Activated T-helper 2 cell treated with anti-CD3 and anti-CD28 coated beads, Interferon-gamma antibody, Interleukin-2, Interleukin-4, amounts not matched to agents 10 μg/mL and 5 μg/mL and 100 μg/mL, durations not matched to agents 14 hours and 24 hours and 36 hours (primary cell): ENCODE data around the gene C6orf120. TPM values are rescaled to one million over a fixed set of nuclear protein-coding genes. Genes with fewer than 3 reads are reported as not detected.

Experiments
- DNase-seq: peaks from one replicate; pipeline ENCODE4 v3.0.0; 2021; ENCODE audit warnings: low spot score
- H3K27ac Mint-ChIP-seq: one replicate; pipeline ENCODE4 v1.8.0; 2021; ENCODE audit warnings: mixed read lengths
- H3K27me3 Mint-ChIP-seq: one replicate; pipeline ENCODE4 v1.8.0; 2021; ENCODE audit warnings: low read depth, mixed read lengths
- H3K36me3 Mint-ChIP-seq: one replicate; pipeline ENCODE4 v1.8.0; 2021; ENCODE audit warnings: low read depth, mixed read lengths
- H3K4me1 Mint-ChIP-seq: one replicate; pipeline ENCODE4 v1.8.0; 2021; ENCODE audit warnings: low read depth, mixed read lengths
- H3K4me3 Mint-ChIP-seq: one replicate; pipeline ENCODE4 v1.8.0; 2021; ENCODE audit warnings: low read depth, mild to moderate bottlenecking, moderate library complexity, mixed read lengths
- H3K9me3 Mint-ChIP-seq: one replicate; pipeline ENCODE4 v1.8.0; 2021; ENCODE audit warnings: mixed read lengths
- intact Hi-C: fragments of 100-400 bp; cut with micrococcal nuclease; formaldehyde crosslinking; loops from one replicate; pipeline ENCODE4 v1.15.1; 2023
- total RNA-seq: library from RNA; stranded (reverse); gene quantifications from 2 replicates; pipeline ENCODE4 v1.2.3, GENCODE V29; 2022

The C6orf120 gene
- total RNA-seq, 1 donor from 2014 or later: 18.9 TPM

DNA sequence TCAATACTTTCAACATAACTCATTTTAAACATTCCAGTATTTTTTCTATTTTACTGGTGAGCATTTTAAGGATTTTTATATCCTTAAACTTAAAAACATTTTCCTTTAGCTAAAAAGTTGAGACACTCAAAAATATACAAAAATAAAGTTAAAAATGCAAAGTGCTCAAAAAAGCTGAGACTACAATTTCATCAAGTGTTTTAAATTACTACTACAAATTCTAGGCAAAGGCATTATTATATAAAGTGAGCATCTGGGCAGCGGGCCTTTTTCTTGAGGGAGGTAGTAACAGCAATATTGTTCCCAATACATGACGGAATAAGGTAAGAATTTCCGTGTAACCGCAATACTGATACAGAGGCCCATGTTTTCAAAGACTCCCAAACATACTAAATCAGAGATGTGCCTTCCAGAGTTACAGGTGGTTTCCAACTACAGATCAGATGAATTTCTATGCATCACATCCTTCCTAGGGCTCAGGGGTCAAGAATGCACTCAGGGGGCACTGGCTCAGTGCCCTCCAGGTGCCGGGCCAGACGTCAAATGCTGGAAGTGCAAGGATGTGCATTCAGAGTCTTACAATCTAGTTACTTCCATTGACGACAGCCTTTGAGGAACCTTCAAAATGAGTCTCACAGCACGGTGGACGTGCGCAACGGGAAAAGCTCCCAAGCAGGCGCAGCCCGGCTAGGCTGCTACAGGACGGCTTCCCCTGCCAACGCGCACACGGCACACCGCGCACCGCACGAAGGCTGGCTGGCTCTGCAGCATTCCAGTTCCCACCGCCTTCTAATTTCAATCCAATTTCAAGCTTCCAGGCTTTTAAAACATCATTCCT, 20.7 kb downstream of the C6orf120 start:
- Mint-ChIP-seq H3K9me3 (no peaks in the 10 kb centered on the region), H3K4me3 (peak overlapping the region; percentile 97), H3K27ac (peak overlapping the region; percentile 97), H3K27me3 (peaks cover 2% of the 10 kb centered on the region), H3K36me3 (peaks cover 34% of the 10 kb centered on the region), H3K4me1 (peaks cover 34% of the 10 kb centered on the region)
- no peak for DNase-seq
- intact Hi-C loops: loop anchor here (1.0 to 10.0 kb wide), 4 partner anchors 20 to 832 kb away; partner anchors contain the start of genes C6orf120, DLL1, DYNLT2 and ERMARD

DNA sequence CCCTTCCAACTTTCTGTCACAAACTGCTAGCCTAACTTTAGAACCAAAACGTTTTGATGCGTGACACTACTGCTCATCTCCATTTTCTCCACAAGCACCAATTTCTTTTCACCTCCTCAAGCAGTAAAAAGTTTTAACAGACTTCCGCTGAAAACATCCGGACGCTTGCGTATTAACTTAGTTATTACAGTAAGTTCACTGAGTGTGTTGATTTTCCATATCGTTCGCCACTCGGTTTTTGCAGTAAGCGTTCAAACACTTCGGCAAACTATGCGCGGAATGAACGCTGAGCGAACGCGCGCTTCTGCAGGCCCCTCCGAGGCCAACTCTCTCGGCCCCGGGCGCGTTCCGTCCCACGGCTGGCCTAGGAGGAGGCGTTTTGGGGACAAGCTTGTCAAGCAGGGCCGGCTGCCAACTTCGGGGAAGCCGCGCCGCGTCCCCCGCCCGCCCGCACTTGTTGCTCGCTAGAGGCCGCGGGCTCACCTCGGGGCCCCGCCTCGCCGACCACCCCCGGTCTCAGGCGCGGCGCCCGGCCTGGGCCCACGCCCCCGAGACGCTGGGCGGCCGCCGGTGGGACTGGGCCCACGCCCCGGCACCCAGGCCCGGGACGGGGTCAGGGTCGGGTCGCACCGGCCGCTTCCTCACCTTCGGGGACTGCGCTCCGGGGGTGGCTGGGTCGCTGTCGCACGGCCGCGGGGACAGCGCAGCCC, 21.4 kb downstream of the C6orf120 start:
- Mint-ChIP-seq H3K36me3 (peaks cover 31% of the 10 kb centered on the region), H3K27me3 (peaks cover 2% of the 10 kb centered on the region), H3K4me1 (peaks cover 38% of the 10 kb centered on the region), H3K9me3 (no peaks in the 10 kb centered on the region), H3K27ac (peak overlapping the region; percentile 97), H3K4me3 (peak overlapping the region; percentile 97)
- intact Hi-C loops: loop anchor here (1.0 to 10.0 kb wide), 4 partner anchors 21 to 831 kb away; partner anchors contain the start of genes C6orf120, DLL1, DYNLT2 and ERMARD
- peak; percentile 59 for DNase-seq

DNA sequence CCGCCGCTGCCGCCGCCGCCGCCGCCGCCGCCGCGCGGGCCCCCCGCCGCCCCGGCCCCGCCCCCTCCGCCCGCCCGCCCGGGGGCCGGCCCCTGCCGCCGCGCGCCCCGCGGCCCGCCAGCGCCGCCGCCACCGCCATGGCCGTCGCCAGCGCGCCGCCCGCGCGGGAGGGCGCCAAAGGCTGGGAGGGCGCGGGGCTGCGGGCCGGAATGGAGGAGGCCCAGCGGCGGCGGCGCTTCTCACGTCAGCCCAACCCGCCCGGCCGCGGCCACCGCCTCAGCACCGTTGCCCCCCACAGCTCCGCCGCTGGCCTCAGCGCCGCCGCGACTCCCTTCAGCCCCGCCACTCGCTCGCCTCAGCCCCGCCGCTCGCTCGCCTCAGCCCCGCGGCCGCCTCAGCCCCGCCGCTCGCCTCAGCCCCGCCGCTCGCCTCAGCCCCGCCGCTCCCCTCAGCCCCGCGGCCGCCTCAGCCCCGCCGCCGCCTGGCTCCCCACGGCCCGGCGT, 22.1 kb downstream of the C6orf120 start:
- intact Hi-C loops: loop anchor here (1.0 to 10.0 kb wide), 5 partner anchors 22 to 831 kb away; partner anchors contain the start of genes C6orf120, DLL1, DYNLT2 and ERMARD

DNA sequence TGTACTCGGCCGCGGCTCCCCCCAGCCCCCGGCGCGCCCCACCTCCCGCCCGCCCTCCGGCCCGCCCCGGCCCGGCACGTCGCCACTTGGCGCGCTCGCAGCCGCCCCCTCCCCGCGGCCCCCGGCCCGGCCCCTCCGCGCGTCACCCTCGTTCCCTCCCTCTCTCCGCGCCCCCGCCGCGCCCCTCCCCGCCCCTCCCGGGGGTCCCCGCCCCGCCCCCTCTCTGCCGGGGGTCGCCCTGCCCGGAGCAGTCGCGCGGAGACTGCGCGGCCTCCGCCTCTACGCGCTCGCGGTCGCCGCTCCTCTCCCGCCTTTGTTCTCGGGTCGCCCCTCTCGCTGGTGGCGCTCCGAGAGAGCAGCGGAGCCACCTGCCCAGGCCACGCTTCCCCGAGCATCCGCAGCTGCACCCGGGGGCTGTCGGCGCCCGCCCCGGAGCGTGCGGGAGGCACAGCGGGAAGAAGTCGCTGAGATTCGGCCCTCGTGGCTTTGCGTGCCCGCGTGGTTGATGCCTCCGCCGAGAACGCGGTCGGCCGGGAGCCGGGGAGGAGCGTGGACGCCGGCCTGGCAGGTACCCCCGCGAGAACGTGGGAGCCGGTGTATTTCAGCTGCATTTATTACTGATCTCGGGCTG, 22.7 kb downstream of the C6orf120 start, which contains the start of gene PHF10:
Gene PHF10 (minus strand): TSS at position 7 of the 631 bp plus-strand sequence. CDS start 569 bp downstream, outside the sequence.
- peak; percentile 55 for DNase-seq
- peak within 1 kb of the TSS; percentile 97 for H3K27ac Mint-ChIP-seq
- intact Hi-C loops: loop anchor here (2.0 to 10.0 kb wide), 2 partner anchors 194 to 570 kb away; partner anchors contain the start of gene DLL1
- peak within 1 kb of the TSS; percentile 97 for H3K4me3 Mint-ChIP-seq
- no peaks in the 10 kb centered on the region for H3K9me3 Mint-ChIP-seq
- H3K36me3 Mint-ChIP-seq: peaks cover 22% of the 10 kb centered on the region
- H3K4me1 Mint-ChIP-seq: peaks cover 32% of the 10 kb centered on the region
- H3K27me3 Mint-ChIP-seq: peaks cover 2% of the 10 kb centered on the region

More for the DNA sequence above, 22.1 kb downstream of the C6orf120 start:
- peak; percentile 28 for DNase-seq
- peaks cover 2% of the 10 kb centered on the region for H3K27me3 Mint-ChIP-seq
- no peaks in the 10 kb centered on the region for H3K9me3 Mint-ChIP-seq
- H3K4me3 Mint-ChIP-seq: peak overlapping the region; percentile 63
- peak overlapping the region; percentile 19 for H3K27ac Mint-ChIP-seq
- H3K4me1 Mint-ChIP-seq: peaks cover 37% of the 10 kb centered on the region
- peaks cover 28% of the 10 kb centered on the region for H3K36me3 Mint-ChIP-seq

DNA sequence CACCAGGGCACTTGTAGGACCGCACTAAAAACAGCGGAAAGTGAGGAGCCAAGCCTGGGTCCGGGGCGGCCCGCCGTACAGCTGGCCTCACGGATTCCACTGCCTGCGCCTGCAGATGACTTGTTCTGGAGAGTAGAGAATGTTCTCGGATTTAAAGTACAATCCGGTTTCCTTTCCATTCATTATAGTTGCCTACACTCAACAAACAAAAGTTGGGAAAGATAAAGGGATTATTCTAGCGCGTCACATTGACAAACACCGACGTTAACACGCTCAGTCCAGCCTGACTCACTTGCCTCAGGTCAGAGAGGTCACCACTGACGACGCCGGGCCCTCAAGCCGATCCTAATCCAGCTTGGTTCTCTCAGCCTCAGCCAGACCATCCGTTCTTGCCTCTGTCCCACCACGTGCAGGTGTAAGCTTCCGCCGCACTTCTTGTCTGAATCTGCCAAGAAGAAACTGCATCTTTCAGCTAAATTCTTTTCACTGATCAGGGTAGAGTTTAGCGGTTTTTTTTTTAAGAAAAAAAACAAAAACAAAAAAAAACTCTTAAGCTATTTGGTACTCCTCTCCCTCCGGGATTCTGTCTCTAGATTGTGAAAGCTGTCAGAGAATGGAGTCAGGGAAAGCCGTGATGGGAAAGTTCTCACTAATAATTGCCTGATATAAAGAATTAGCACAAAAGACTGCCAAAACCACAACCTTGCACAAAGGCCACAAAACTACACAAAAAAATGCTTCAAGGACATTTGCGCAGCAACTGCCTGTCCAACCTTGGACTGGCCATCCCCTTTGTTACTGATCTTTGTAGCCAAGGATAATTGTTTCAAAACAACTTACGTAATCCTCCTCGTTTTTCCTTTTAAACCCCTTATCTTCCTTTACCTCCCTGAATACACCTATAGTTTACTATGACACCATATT, 23.5 kb downstream of the C6orf120 start:
- H3K4me3 Mint-ChIP-seq: peak overlapping the region; percentile 83
- H3K27ac Mint-ChIP-seq: peak overlapping the region; percentile 85
- H3K9me3 Mint-ChIP-seq: no peaks in the 10 kb centered on the region
- no peak for DNase-seq
- intact Hi-C loops: loop anchor here (2.0 to 10.0 kb wide), 2 partner anchors 195 to 569 kb away; partner anchors contain the start of gene DLL1
- H3K4me1 Mint-ChIP-seq: peaks cover 28% of the 10 kb centered on the region
- peaks cover 15% of the 10 kb centered on the region for H3K36me3 Mint-ChIP-seq
- H3K27me3 Mint-ChIP-seq: peaks cover 2% of the 10 kb centered on the region

DNA sequence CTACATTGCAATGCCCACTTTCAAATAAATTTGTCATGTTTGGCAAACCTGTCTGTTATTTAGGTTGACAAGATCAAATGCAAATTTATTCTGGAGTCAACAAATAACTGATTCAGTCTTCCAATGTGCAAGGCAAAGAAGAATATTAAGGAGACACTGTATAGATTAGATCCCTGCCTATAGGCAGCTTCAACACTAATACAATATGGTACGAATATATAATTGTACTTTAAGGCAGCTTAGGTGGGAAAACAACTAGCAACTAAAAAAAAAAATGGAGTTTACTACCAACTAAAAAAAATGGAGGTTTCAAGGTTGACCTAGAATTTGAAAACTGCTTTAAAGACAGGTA, 24.1 kb downstream of the C6orf120 start:
- Mint-ChIP-seq H3K27me3 (peaks cover 5% of the 10 kb centered on the region), H3K4me1 (peaks cover 27% of the 10 kb centered on the region), H3K9me3 (no peaks in the 10 kb centered on the region), H3K4me3 (peak overlapping the region; percentile 83), H3K36me3 (peaks cover 14% of the 10 kb centered on the region), H3K27ac (peak overlapping the region; percentile 62)
- DNase-seq: no peak
- intact Hi-C loops: loop anchor here (10.0 kb wide), 1 partner anchor 569 kb away; the partner anchor contains the start of gene DLL1

DNA sequence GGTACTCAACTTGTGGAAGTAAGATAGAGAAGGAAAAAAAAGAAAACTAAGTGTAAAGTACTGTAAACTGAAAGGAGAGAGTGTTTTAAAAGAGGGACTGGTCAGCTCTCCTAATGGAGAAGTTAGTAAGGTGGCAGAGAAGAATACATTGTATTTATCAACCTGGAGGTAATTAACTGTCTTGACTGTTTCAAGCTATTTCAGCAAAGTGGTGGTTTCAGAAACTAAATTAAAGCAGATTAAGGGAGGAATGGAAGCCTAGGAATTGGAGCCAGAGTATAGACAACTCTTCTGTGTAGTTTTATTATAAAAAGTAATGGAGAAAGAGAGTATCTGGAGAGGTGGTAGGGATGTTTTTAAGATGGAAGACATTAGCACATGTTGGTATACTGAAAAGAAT, 25.0 kb downstream of the C6orf120 start:
- Mint-ChIP-seq H3K27ac (no peak overlapping the region), H3K4me3 (no peak overlapping the region), H3K4me1 (peaks cover 21% of the 10 kb centered on the region), H3K27me3 (peaks cover 6% of the 10 kb centered on the region), H3K9me3 (no peaks in the 10 kb centered on the region), H3K36me3 (peaks cover 11% of the 10 kb centered on the region)
- DNase-seq: no peak
- intact Hi-C loops: loop anchor here (10.0 kb wide), 1 partner anchor 568 kb away; the partner anchor contains the start of gene DLL1

DNA sequence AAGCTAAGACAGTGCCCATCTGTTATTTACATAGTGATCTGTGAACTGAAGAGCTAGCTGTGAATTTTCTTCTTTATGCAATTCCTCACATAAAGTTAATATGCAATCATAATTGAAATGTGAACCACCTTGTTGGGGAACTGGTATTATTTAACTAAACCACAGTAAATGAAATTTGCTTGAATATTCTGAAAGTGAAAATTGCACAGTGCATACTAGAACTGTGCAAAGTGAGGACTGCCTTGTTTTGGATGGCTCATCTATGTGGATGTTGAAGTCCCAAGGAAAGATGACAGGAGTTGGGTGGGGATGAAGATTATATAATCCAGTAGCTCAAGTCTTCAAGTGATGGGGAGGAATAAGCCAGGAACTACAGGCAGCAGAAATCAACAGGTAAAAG, 28.0 kb downstream of the C6orf120 start:
- no peaks in the 10 kb centered on the region for H3K9me3 Mint-ChIP-seq
- peaks cover 27% of the 10 kb centered on the region for H3K27me3 Mint-ChIP-seq
- H3K36me3 Mint-ChIP-seq: peaks cover 6% of the 10 kb centered on the region
- intact Hi-C loops: loop anchor here (10.0 kb wide), 1 partner anchor 565 kb away; the partner anchor contains the start of gene DLL1
- no peak overlapping the region for H3K4me3 Mint-ChIP-seq
- no peak overlapping the region for H3K27ac Mint-ChIP-seq
- DNase-seq: no peak
- H3K4me1 Mint-ChIP-seq: peaks cover 18% of the 10 kb centered on the region

DNA sequence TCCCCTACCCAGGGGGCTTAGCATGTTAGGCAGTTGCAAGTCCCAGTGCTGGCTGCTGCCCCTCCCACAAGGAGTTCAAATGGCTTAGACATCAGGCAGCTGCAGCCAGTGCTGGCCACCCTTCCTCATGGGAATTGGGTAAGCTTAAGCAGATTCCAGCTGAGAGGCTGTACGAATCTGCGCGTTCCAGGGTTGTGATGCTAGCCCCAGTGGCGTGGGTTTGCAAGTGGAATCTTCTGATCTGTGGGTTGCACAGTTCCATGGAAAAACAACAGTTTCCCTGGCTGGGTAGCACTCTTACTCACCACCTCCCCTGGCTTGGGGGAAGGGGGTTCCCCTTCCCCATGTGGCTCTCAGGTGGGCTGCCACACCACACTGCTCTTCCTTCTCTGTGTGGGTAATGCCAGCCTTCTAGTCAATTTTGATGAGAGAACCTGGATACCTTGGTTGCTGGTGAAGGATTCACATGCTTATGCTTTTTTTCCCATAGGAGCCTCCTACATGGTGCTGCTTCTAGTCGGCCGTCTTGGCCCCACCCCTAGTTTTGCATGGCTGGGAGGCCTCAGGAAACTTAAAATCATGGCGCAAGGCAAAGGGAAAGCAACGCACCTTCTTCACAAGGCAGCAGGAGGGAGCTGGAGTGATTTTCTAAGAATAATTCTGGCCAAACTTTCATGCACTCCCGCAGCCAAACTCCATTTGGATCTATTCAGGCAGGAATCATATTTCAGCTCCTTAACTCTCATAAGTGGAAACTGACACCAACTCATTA, 36.5 kb downstream of the C6orf120 start:
- Mint-ChIP-seq H3K9me3 (no peaks in the 10 kb centered on the region), H3K27ac (no peak overlapping the region), H3K27me3 (peaks cover 32% of the 10 kb centered on the region), H3K36me3 (no peaks in the 10 kb centered on the region), H3K4me3 (no peak overlapping the region), H3K4me1 (no peaks in the 10 kb centered on the region)
- DNase-seq: no peak
- intact Hi-C loops: no loop called here

DNA sequence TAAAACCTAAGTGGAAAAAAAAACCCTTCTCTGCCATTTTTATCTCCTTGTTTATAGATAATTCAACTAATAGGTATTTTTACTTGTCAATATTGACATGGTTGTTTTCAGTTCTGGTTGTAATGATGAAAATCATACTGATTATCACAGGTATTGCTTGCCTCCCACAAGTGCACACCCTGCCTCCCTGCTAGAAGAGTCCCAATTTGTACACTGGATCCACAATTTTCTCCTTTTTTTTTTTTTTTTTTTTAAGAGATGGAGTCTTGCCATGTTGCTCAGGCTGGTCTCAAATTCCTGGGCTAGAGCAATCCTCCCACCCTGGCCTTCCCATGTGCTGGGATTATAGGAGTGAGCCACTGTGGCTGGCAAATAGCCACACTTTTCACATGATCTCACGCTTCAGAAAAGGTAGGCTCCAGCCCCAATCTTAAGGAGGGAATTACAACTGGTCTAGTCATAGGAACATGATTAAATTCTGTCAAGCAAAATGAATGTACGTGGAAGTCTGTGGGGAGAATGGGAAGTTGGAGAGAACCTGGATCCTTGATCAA, 37.1 kb downstream of the C6orf120 start:
- Mint-ChIP-seq H3K4me3 (no peak overlapping the region), H3K4me1 (no peaks in the 10 kb centered on the region), H3K9me3 (no peaks in the 10 kb centered on the region), H3K27ac (no peak overlapping the region), H3K27me3 (peaks cover 33% of the 10 kb centered on the region), H3K36me3 (no peaks in the 10 kb centered on the region)
- no peak for DNase-seq
- intact Hi-C loops: no loop called here

DNA sequence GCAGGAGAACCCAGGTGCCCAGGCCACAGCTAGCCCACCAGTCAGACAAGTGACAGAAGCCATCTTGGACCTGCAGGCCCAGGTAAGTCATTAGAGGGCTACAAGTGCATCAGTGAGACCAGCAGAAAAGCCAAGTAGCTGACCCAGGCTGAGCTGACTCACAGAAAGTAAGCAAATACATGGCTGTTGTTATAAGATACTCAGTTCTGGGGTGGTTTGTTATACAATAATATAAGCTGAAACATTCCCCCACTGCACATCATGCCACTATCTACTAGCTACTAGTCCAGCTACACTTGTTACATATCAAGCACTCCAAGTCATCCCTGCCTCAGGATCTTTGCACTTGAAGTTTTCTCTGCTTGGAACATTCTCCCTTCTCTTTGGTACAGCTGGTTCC, 39.4 kb downstream of the C6orf120 start:
- intact Hi-C loops: no loop called here
- Mint-ChIP-seq H3K27me3 (peaks cover 17% of the 10 kb centered on the region), H3K27ac (no peak overlapping the region), H3K36me3 (no peaks in the 10 kb centered on the region), H3K4me1 (no peaks in the 10 kb centered on the region), H3K4me3 (no peak overlapping the region), H3K9me3 (peaks cover 2% of the 10 kb centered on the region)
- DNase-seq: no peak
